Thyroid gland (tissue), 4 donors: ENCODE data around the gene CAD.

Source experiments
- POLR2A ChIP-seq, 2 donors: fragments of 450-650 bp; IDR thresholded peaks; one replicate each; pipeline ENCODE4 v1.6.1; 2017; ENCODE audit warnings: antibody characterized with exemption in 2 of 2, mild to moderate bottlenecking in 2 of 2, moderate library complexity in 1 of 2
- TF ChIP-seq, protein P1 (sequence below), 6 experiments: fragments of 200-600 bp in 3 of 6; fragments of 450-650 bp in 3 of 6; sonication (generic) in 3 of 6; IDR thresholded peaks; one replicate each; pipeline ENCODE4 v1.5.1; 2016 to 2019; ENCODE audit warnings: antibody characterized with exemption in 6 of 6, mild to moderate bottlenecking in 2 of 6, inconsistent platforms in 1 of 6, moderate library complexity in 1 of 6

DNA sequence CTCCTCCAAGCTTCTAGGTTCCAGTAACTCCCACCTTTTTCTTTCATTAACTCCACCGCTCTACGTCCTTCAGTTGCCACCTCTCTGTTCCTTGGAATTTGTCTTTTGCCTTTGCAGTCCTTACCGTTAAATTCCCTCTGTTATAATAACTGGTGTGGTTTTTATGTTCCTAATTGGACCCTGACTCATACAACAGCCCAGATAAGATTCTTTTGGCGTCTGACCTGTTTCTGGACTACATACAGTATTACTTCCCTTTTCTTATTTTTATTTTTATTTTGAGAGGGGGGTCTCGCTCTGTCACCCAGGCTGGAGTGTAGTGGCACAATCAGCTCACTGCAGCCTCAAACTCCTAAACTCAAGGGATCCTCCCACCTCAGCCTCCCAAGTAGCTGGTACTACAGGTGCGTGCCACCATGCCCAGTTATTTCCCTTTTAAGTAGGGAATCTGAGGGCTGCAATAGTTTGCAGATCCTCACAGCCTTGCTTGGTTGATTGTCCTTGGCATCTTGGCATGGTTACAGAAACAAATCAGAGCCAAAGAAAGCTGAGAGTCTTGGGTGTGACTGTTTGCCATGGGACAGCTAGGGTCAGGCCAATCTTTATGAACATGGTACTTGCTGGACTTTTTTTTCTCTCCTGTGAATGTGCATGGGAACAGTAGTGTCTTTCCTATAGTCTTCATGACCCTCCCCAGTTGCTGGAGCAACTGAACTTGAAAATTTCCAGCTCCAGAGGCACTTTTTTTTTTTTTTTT, 46.4 kb upstream of the CAD start:
- TF ChIP-seq, protein P1, sequence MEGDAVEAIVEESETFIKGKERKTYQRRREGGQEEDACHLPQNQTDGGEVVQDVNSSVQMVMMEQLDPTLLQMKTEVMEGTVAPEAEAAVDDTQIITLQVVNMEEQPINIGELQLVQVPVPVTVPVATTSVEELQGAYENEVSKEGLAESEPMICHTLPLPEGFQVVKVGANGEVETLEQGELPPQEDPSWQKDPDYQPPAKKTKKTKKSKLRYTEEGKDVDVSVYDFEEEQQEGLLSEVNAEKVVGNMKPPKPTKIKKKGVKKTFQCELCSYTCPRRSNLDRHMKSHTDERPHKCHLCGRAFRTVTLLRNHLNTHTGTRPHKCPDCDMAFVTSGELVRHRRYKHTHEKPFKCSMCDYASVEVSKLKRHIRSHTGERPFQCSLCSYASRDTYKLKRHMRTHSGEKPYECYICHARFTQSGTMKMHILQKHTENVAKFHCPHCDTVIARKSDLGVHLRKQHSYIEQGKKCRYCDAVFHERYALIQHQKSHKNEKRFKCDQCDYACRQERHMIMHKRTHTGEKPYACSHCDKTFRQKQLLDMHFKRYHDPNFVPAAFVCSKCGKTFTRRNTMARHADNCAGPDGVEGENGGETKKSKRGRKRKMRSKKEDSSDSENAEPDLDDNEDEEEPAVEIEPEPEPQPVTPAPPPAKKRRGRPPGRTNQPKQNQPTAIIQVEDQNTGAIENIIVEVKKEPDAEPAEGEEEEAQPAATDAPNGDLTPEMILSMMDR (IDR thresholded peaks at IDR 0.05), result no peak
- TF ChIP-seq POLR2A (IDR thresholded peaks at IDR 0.05), result no peak
